HG02840 (cell line): Measurements from ENCODE around the gene ATL2.
"Not testable (repeated sequence)": the region's sequence is repeated elsewhere in the genome, so short reads cannot be mapped to it uniquely, and the experiment has no call there.

ENCODE experiments used
- ATAC-seq: cut with Tn5 transposase; IDR thresholded peaks from one replicate; pipeline ENCODE4 v1.9.1; 2021; ENCODE audit warnings: mild to moderate bottlenecking, moderate library complexity, moderate number of reproducible peaks; ENCODE audit not compliant: unreplicated experiment, low FRiP score

ATL2 gene

DNA sequence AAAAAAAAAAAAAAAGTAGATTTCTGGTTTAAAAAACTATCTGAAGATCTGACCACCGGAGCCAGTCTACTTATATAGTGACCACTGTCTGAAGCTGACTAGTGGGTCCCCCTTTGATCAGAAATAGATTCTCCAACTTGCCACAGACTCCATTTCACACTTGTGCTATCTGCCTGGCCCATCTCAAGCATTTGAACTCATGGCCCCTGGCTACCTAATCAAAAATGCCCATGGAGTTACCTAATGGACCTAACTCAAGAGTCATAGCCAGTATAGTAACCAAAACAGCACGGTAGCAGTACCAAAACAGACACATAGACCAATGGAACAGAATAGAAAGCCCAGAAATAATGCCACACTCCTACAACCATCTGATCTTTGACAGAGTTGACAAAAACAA lies 17.0 kb upstream of the ATL2 start:
- no peak for ATAC-seq

- no peak for ATAC-seq
These were observed 13.9 kb upstream of the ATL2 start for GRCh38 chr2:38390947-38391346.

DNA sequence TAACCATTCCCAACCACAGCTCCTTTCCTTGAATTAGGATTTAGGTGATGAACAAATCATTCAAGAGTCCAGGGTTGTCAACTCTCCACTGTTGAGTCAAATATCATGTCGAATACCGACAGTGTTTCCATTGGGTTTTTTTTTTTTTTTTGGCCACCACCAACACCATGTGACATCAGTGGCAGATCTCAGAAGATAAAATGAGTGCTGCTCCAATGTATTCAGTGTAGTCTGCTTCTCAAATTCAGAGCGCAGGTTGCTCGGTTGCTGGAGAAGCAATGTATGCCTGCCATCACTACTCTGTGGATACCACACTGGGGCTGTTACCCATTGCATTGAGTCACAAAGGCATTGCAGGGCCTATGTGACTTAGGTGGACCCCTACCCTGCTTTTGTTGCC lies 10.8 kb upstream of the ATL2 start:
- ATAC-seq, result no peak

DNA sequence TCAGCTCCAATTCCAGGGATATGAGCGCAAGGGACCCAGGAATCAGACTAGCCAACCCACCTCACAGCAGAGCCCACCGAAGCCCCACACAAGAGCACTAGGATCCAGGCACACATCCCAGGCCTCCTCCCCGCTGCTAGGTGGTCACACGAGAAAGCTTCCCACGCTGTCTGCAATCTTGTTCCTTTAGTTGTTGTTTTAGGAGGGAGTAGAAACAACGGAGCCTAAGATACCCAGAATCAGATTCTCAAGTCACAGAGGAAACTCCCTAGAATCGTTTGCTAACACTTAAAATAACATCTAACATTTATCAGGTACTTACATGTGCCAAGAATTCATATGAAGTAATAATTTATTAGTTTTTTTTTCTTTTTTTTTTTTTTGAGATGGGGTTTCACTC lies 9.7 kb upstream of the ATL2 start:
- ATAC-seq, result no peak

DNA sequence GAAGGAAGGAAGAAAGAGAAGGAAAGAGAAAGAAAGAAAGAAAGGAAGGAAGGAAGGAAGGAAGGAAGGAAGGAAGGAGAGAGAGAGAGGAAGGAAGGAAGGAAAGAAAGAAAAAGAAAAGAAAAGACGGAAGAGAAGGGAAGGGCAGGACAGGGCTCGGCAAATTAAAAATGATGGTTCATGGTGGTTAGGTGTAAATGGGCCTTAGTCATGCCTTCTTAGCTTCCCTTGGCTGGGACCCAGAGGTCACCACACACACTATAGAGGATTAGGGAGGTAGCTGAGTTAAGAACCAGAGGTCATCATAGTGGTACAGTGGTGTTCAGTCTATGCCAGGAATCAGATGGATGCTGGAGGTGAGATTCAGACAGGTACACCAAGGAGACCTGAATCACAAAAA lies 9.3 kb upstream of the ATL2 start:
- ATAC-seq, result no peak

GRCh38 chr2:38384338-38384737 lies 7.3 kb upstream of the ATL2 start:
- no peak for ATAC-seq

DNA sequence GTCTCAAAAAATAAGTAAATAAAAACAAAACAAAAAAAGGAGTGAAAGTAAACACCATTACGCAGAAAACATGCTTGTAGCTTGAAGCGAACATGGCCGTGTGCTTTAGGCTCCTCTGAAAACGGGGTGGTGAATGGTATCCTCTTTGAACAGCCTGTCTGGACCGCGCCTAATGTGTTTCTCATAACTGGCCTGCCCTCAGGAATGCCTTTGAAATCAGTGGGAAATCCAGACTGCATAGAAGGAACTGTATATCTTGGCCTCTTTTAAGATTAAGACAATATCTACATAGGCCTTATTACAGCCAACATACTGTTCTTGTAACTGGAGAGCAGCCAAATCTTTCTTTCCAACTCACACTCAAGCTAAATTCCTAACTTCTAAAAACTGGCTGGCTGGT lies 6.7 kb upstream of the ATL2 start:
- ATAC-seq, result not testable (repeated sequence)

GRCh38 chr2:38381381-38382143 lies 4.5 kb upstream of the ATL2 start:
- no peak for ATAC-seq

- ATAC-seq, result no peak
These were observed 3.5 kb upstream of the ATL2 start for GRCh38 chr2:38380397-38381130.

GRCh38 chr2:38376346-38377049 lies 575 bp downstream of the ATL2 start:
- ATAC-seq, result peak; percentile 65

GRCh38 chr2:38375696-38376345 lies 1.3 kb downstream of the ATL2 start:
- no peak for ATAC-seq

DNA sequence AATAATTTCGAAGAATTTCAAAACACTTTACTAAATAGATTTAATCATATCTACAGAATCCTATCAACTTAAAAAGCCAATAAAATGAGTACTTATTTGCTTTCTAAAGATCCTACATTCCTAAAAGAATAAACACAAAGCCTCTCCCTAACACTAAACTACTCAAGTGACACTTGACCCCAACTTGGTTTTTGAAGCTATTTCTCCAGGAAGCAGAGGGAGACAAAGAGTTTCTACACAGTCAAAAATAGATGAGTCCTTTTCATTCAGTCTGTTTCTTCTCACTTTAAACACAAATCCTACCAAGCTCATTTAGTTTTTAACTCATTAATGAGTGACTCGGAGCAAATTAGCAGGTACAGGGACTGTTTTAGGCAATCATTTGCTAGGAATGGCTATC lies 2.1 kb downstream of the ATL2 start:
- no peak for ATAC-seq

DNA sequence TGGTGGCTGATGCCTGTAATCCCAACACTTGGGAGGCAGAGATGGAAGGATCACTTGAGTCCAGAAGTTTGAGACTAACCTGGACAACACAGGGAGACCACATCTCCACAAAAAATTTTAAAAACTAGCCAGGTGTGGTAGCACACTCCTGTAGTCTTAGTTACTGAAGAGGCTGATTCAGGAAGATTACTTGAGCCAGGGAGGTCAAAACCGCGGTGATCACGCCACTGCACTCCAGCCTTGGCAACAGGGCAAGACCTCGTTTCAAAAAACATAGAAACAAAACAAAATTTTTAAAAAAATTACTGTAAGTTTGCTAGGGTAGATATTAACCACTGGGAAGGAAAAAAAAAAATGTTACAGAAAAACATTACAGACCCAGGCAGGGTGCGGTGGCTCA lies 5.8 kb downstream of the ATL2 start:
- no peak for ATAC-seq

GRCh38 chr2:38370664-38371063 lies 6.4 kb downstream of the ATL2 start:
- no peak for ATAC-seq

DNA sequence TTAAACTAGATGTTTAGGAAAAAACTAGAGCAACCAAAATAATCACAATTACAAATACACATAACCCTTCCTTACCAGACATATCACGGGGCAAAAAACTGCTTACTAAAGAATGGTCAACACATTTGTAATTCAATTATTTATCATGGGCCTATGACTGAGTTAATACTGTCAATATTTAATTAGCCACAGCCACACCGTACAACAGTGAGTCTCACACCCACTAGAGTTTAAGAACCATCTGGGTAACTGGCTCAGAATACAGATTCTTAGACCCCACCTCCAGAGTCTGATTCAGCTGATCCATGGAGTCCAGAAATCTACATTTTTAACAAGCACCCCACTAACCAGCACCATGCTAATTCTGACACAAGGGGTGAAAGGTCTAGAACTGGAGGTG lies 14.8 kb downstream of the ATL2 start:
- ATAC-seq, result no peak

DNA sequence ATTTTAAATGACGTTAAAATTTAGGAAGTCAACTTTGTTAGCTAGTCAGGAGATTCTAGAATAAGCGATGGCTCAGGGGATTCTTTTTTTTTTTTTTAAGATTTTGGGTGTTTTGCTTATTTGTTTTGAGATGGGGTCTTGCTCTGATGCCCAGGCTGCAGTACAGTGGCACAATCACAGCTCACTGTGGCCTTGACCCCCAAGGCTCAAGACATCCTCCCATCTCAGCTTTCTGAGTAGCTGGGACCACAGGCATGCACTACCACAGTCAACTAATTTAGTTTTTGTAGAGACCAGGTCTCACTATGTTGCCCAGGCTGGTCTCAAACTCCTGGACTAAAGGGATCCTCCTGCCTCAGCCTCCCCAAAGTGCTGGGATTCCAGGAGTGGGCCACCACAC lies 16.9 kb downstream of the ATL2 start:
- no peak for ATAC-seq

- no peak for ATAC-seq
These were observed 23.7 kb downstream of the ATL2 start for GRCh38 chr2:38353402-38353801.

- ATAC-seq, result no peak
These were observed 24.7 kb downstream of the ATL2 start for GRCh38 chr2:38352336-38352735.

- no peak for ATAC-seq
These were observed 31.6 kb downstream of the ATL2 start for GRCh38 chr2:38345323-38346038.

GRCh38 chr2:38344813-38345212 lies 32.3 kb downstream of the ATL2 start:
- ATAC-seq, result no peak
